ENCODE measurements around the gene SCN9A. TPM values are rescaled to one million over a fixed set of nuclear protein-coding genes. Genes with fewer than 3 reads are reported as not detected.

SCN9A gene
- total and polyA plus RNA-seq, 2 of the 4 experiments (the other 2 are of a cell fraction) = 40.1 to 135 TPM

- H3K4ac ChIP-seq (ENCODE audit: low read depth, low read length) = no peak overlapping the region
- H3K9ac ChIP-seq (ENCODE audit: low read depth, low read length) = no peak overlapping the region
- ChIA-PET POLR2A (ENCODE audit: unreplicated experiment) (no interaction called here), CTCF (no interaction called here)
- no peak overlapping the region for H3K23ac ChIP-seq (ENCODE audit: low read depth, low read length)
- no peaks in the 10 kb centered on the region; the same call in 1 of the 2 replicates for H3K4me1 ChIP-seq (ENCODE audit: control insufficient read depth, insufficient read depth, low read length)
- H4K5ac ChIP-seq (ENCODE audit: low read depth, low read length) = no peak overlapping the region
- intact Hi-C loops (cut with micrococcal nuclease) (no loop called here), in situ Hi-C loops (cut with MboI; ENCODE audit: low sequenced_read_pairs) (no loop called here), dilution Hi-C loops (cut with HindIII; ENCODE audit: low sequenced_read_pairs, unreplicated experiment) (no loop called here)
- no peak overlapping the region for H3K56ac ChIP-seq (ENCODE audit: extremely low read depth, insufficient read depth, low read length)
- peaks cover 10 to 29% of the 10 kb centered on the region in 2 experiments for H3K79me1 ChIP-seq (ENCODE audit: low read depth in 1 of 2, low read length in 2 of 2)
- no peaks in the 10 kb centered on the region for H3K9me3 ChIP-seq (ENCODE audit: control insufficient read depth, insufficient read depth, low read length)
- TF ChIP-seq CHD1 (IDR thresholded peaks at IDR 0.05; ENCODE audit: low read depth, low read length) = no peak
- TF ChIP-seq BHLHE40 (IDR thresholded peaks at IDR 0.05; ENCODE audit: low read depth, low read length) = no peak
- TF ChIP-seq POLR2A (IDR thresholded peaks at IDR 0.05; ENCODE audit: low read depth, low read length) = no peak
- TF ChIP-seq MAZ (IDR thresholded peaks at IDR 0.05; ENCODE audit: borderline replicate concordance, low read depth, low read length) = no peak
- TF ChIP-seq ELK1 (IDR thresholded peaks at IDR 0.05; ENCODE audit: borderline replicate concordance, low read depth, low read length) = no peak
- H4K8ac ChIP-seq (ENCODE audit: low read depth in 2 of 2, low read length in 2 of 2) = no peak overlapping the region; a peak in 2 of 4 replicates
- no CpG with 5 or more reads among the region's 1 CpG for WGBS, 2 experiments (ENCODE audit: extremely low coverage in 2 of 2, insufficient read length in 1 of 2)
- H2BK20ac ChIP-seq (ENCODE audit: low read depth, low read length) = no peak overlapping the region
- no peak for DNase-seq
- no peaks in the 10 kb centered on the region for H4K20me1 ChIP-seq (ENCODE audit: insufficient read depth, low read length)
- no peak overlapping the region; the same call in 1 of the 2 replicates for H3K18ac ChIP-seq (ENCODE audit: low read depth, low read length)
- no peaks in the 10 kb centered on the region for H3K36me3 ChIP-seq (ENCODE audit: control insufficient read depth, insufficient read depth, low read length)
- H2AK9ac ChIP-seq (replicated peaks; ENCODE audit: low read depth, low read length, poor library complexity) = no peak overlapping the region
- peaks cover 2% of the 10 kb centered on the region; the same call in 1 of the 2 replicates for H3K9me1 ChIP-seq (ENCODE audit: insufficient read depth, low read length)
- no peak overlapping the region for H3K14ac ChIP-seq (replicated peaks; ENCODE audit: low read depth, low read length)
- H2AFZ ChIP-seq (replicated peaks; ENCODE audit: low read length, poor library complexity) = no peak overlapping the region
- H3K27me3 ChIP-seq (ENCODE audit: control insufficient read depth, insufficient read depth, low read length) = no peaks in the 10 kb centered on the region
- H2BK15ac ChIP-seq (ENCODE audit: low read depth, low read length) = no peak overlapping the region
- H4K91ac ChIP-seq (ENCODE audit: insufficient read depth, low read depth, low read length) = no peak overlapping the region
- H3K27ac ChIP-seq (ENCODE audit: insufficient read depth, low read length) = no peak overlapping the region
- no peak overlapping the region; the same call in 1 of the 2 replicates for H3K4me2 ChIP-seq (ENCODE audit: low read depth, low read length)
- no peak overlapping the region for H2AK5ac ChIP-seq (ENCODE audit: low read depth, low read length)
- no peak overlapping the region for H3K4me3 ChIP-seq (ENCODE audit: insufficient read depth, low read depth, low read length)
- no peak overlapping the region for H2BK120ac ChIP-seq (ENCODE audit: low read depth, low read length)
- BruUV-seq (replicated peaks) = no TSS peak
- ATAC-seq (ENCODE audit: low read depth) = peak; percentile 42; the same call in 1 of the 2 replicates
- no peak overlapping the region for H2BK5ac ChIP-seq (ENCODE audit: low read depth, low read length, poor library complexity, severe bottlenecking)
Observed at GRCh38 chr2:166341426-166341825, 34.3 kb downstream of the SCN9A start.
